Mesenchymal stem cell (in vitro differentiated cells and primary cell): ENCODE measurements around the gene EFEMP2.

Experiments
- DNase-seq: peaks from one replicate; pipeline ENCODE4 v3.0.0-alpha.2; 2013
- H2AFZ ChIP-seq: one replicate; pipeline ENCODE4 v1.6.1; 2013; ENCODE audit warnings: low read depth, mild to moderate bottlenecking, control low read depth, inconsistent platforms, low read length, moderate library complexity
- H2AK5ac ChIP-seq: 2 replicates; pipeline ENCODE4 v1.6.1; 2013; ENCODE audit warnings: low read length, moderate library complexity, mild to moderate bottlenecking, inconsistent platforms; ENCODE audit not compliant: severe bottlenecking
- H2BK120ac ChIP-seq: one replicate; pipeline ENCODE4 v1.6.1; 2013; ENCODE audit warnings: low read depth, mild to moderate bottlenecking, inconsistent platforms, low read length, moderate library complexity
- H2BK12ac ChIP-seq, 2 experiments: one replicate each; pipeline ENCODE4 v1.6.1; 2013; ENCODE audit warnings: inconsistent platforms in 2 of 2, low read length in 2 of 2, mild to moderate bottlenecking in 2 of 2, moderate library complexity in 2 of 2, control low read depth in 1 of 2
- H2BK15ac ChIP-seq: one replicate; pipeline ENCODE4 v1.6.1; 2013; ENCODE audit warnings: mild to moderate bottlenecking, low read depth, inconsistent platforms; ENCODE audit not compliant: poor library complexity, severe bottlenecking
- H2BK5ac ChIP-seq: 2 replicates; pipeline ENCODE4 v1.6.1; 2013; ENCODE audit warnings: low read depth, mild to moderate bottlenecking, low read length, control low read depth, inconsistent platforms; ENCODE audit not compliant: poor library complexity, severe bottlenecking
- H3K14ac ChIP-seq, 2 experiments: one replicate each; pipeline ENCODE4 v1.6.1; 2013; ENCODE audit warnings: inconsistent platforms in 2 of 2, low read length in 2 of 2, control low read depth in 1 of 2, mild to moderate bottlenecking in 1 of 2, moderate library complexity in 1 of 2
- H3K18ac ChIP-seq, 2 experiments: one replicate each; pipeline ENCODE4 v1.6.1; 2013; ENCODE audit warnings: inconsistent platforms in 2 of 2, low read length in 2 of 2, control low read depth in 1 of 2, low read depth in 1 of 2, mild to moderate bottlenecking in 1 of 2
- H3K23ac ChIP-seq, 2 experiments: one replicate each; pipeline ENCODE4 v1.6.1; 2013; ENCODE audit warnings: inconsistent platforms in 2 of 2, low read length in 2 of 2, mild to moderate bottlenecking in 2 of 2, moderate library complexity in 2 of 2, control low read depth in 1 of 2
- H3K27ac ChIP-seq: 2 replicates; pipeline ENCODE4 v1.5.1; 2013; ENCODE audit warnings: mild to moderate bottlenecking, moderate library complexity, low read length, control low read depth, inconsistent platforms; ENCODE audit not compliant: poor library complexity, severe bottlenecking
- H3K27me3 ChIP-seq, 2 experiments: 2 replicates each; pipeline versions ENCODE4 v1.6.1 to v1.7.0; 2013; ENCODE audit warnings: low read length in 2 of 2, mild to moderate bottlenecking in 2 of 2, moderate library complexity in 2 of 2, control low read depth in 1 of 2, inconsistent platforms in 1 of 2; ENCODE audit not compliant: control insufficient read depth in 1 of 2, insufficient read depth in 1 of 2
- H3K36me3 ChIP-seq, 2 experiments: 2 replicates each; pipeline versions ENCODE4 v1.6.1 to v1.7.0; 2013; ENCODE audit warnings: low read length in 2 of 2, control low read depth in 1 of 2, inconsistent platforms in 1 of 2, low read depth in 1 of 2, mild to moderate bottlenecking in 1 of 2; ENCODE audit not compliant: insufficient read depth in 2 of 2, control insufficient read depth in 1 of 2
- H3K4ac ChIP-seq, 2 experiments: one replicate each; pipeline ENCODE4 v1.6.1; 2013; ENCODE audit warnings: inconsistent platforms in 2 of 2, low read length in 2 of 2, mild to moderate bottlenecking in 2 of 2, moderate library complexity in 2 of 2, control low read depth in 1 of 2, low read depth in 1 of 2
- H3K4me1 ChIP-seq: 2 replicates; pipeline ENCODE4 v1.6.1; 2013; ENCODE audit warnings: low read depth, low read length, control low read depth; ENCODE audit not compliant: control insufficient read depth, insufficient read depth
- H3K4me2 ChIP-seq: 2 replicates; pipeline ENCODE4 v1.6.1; 2013; ENCODE audit warnings: low read length, mild to moderate bottlenecking, inconsistent platforms; ENCODE audit not compliant: poor library complexity, severe bottlenecking
- H3K4me3 ChIP-seq, 2 experiments: 2 replicates each; pipeline versions ENCODE4 v1.5.1 to v1.7.0; 2013; ENCODE audit warnings: low read length in 2 of 2, mild to moderate bottlenecking in 2 of 2, control low read depth in 1 of 2, low read depth in 1 of 2; ENCODE audit not compliant: insufficient read depth in 1 of 2
- H3K79me1 ChIP-seq: replicated peaks from 2 replicates; pipeline ENCODE4 v1.6.1; 2013; ENCODE audit warnings: mild to moderate bottlenecking, control low read depth, low read length, inconsistent platforms; ENCODE audit not compliant: poor library complexity, severe bottlenecking
- H3K9ac ChIP-seq: 2 replicates; pipeline ENCODE4 v1.7.0; 2013; ENCODE audit warnings: mild to moderate bottlenecking, low read length, moderate library complexity
- H3K9me3 ChIP-seq: 2 replicates; pipeline ENCODE4 v1.7.0; 2013; ENCODE audit warnings: mild to moderate bottlenecking, low read length; ENCODE audit not compliant: control insufficient read depth
- H4K8ac ChIP-seq: one replicate; pipeline ENCODE4 v1.6.1; 2013; ENCODE audit warnings: inconsistent platforms, mild to moderate bottlenecking, low read length, moderate library complexity
- H4K91ac ChIP-seq: one replicate; pipeline ENCODE4 v1.6.1; 2013; ENCODE audit warnings: mild to moderate bottlenecking, low read length, inconsistent platforms
- WGBS: methylation state at CpG from one replicate; pipeline ENCODE4 v1.1.7; 2013; ENCODE audit warnings: mixed read lengths; 5-methylcytosine and 5-hydroxymethylcytosine counted together

Gene EFEMP2

GRCh38 chr11:65919573-65920371 is 47.2 kb upstream of the EFEMP2 start:
- Histone ChIP-seq H3K9ac (peak overlapping the region; percentile 90), H3K4me2 (peak overlapping the region; percentile 96), H3K4ac (peak overlapping the region in 1 of 2 experiments; percentile 87), H2BK12ac (peak overlapping the region in 1 of 2 experiments; percentile 68), H2BK120ac (no peak overlapping the region), H4K91ac (peak overlapping the region; percentile 58), H3K4me3 (peak overlapping the region; percentile 91 to 92), H2BK5ac (peak overlapping the region; percentile 88), H3K79me1 (peaks cover 15% of the 10 kb centered on the region), H3K27me3 (no peaks in the 10 kb centered on the region), H3K14ac (peak overlapping the region in 1 of 2 experiments; percentile 95), H3K23ac (peak overlapping the region in 1 of 2 experiments; percentile 95), H2AFZ (peak overlapping the region; percentile 55), H4K8ac (peak overlapping the region; percentile 91), H2AK5ac (peak overlapping the region; percentile 28), H3K18ac (peak overlapping the region; percentile 88 to 90), H3K9me3 (no peaks in the 10 kb centered on the region), H3K36me3 (peaks cover 46 to 50% of the 10 kb centered on the region in 2 experiments), H3K27ac (no peak overlapping the region), H3K4me1 (peaks cover 46% of the 10 kb centered on the region), H2BK15ac (peak overlapping the region; percentile 91)
- no peak for DNase-seq
- 2% methylated on average over 48 of the region's 60 CpGs for WGBS

DNA sequence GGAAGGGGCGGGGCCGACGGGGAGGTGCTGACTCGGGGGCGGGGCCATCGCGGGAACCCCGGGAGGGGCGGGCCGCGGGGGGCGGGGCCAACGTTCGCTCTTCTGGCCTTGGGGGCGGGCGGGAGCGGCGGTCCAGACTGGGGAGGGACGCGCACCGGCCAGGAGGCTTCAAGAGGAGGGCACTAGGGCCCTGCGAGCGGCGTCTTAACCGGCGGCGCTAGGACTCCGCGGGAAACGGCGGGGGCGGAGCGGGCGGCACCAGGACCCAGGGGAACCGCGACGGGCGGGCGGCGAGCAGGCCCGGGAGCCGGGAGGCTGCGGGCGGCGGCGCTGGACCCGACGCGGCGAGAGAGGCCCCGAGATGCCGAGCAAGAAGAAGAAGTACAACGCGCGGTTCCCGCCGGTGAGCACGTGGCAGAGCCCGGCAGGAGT is 46.6 kb upstream of the EFEMP2 start, which contains the start of gene DRAP1:
TSS of gene DRAP1 (plus strand) at position 286 of the 432 bp plus-strand sequence. CDS start at position 362, 76 bp downstream.
- Histone ChIP-seq H4K91ac (peak within 1 kb of the TSS; percentile 99), H2BK5ac (peak within 1 kb of the TSS; percentile 91), H3K36me3 (peaks cover 40 to 45% of the 10 kb centered on the region in 2 experiments), H3K27ac (peak within 1 kb of the TSS; percentile 80), H3K18ac (peak within 1 kb of the TSS; percentile 94 to 98), H2AFZ (peak within 1 kb of the TSS; percentile 55), H3K4me2 (peak within 1 kb of the TSS; percentile 96), H3K79me1 (peaks cover 12% of the 10 kb centered on the region), H3K14ac (peak within 1 kb of the TSS; percentile 94 to 95), H2BK12ac (peak within 1 kb of the TSS; percentile 49 to 68), H3K4me1 (peaks cover 51% of the 10 kb centered on the region), H2BK15ac (peak within 1 kb of the TSS; percentile 91), H3K4me3 (peak within 1 kb of the TSS; percentile 91 to 98), H3K9ac (peak within 1 kb of the TSS; percentile 98), H2AK5ac (peak within 1 kb of the TSS; percentile 93), H3K9me3 (no peaks in the 10 kb centered on the region), H4K8ac (peak within 1 kb of the TSS; percentile 99), H3K23ac (peak within 1 kb of the TSS in 1 of 2 experiments; percentile 95), H3K27me3 (no peaks in the 10 kb centered on the region), H3K4ac (peak within 1 kb of the TSS; percentile 94 to 98), H2BK120ac (peak within 1 kb of the TSS; percentile 100)
- peak; percentile 98 for DNase-seq
- 1% methylated on average over 32 of the region's 59 CpGs for WGBS

DNA sequence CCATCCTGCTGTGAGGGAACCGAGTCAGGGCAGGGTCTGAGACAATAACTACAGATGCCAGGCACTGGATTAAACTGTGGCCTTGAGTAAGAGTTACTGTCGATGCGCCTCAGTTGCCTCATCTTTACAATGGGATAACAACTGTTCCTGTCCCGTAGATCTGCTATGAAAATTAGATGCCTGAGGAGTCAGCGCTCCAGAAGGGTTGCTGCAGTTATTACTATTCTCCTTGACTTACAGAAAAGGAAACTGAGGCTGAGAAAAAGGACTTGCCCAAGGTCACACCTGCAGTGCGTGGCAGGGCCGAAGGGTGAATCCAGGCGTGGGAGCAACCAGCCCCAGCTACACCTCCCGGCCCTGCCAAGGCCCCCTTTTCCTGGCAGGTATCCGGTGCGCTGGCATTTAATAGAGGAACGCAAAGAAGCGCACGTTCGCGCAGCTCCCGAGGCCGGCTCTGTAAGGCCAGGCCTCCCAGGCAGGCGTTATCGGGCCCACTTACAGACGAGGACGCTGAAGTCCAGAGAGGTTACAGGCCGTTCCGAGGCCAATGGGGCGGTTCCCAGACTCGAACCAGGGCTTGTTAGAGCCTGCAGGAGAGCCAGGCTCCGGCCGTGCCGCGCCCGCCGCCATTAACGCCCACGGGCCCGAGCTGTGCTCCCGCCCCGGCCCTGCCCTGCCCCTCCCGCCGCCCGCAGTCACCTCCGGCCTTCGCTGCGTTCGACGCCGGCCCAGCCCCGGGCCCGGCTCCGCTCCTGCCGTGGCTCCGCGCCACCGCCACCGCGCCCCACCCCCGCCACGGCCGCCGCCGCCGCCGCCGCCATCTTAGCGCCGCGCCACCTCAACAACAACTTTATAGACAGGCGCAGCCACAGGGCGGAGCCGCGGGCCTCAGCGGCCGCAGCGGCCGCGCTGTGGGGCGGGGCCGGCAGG is 45.9 kb upstream of the EFEMP2 start, which contains the start of gene C11orf68:
TSS of gene C11orf68 (minus strand) at position 852 of the 930 bp plus-strand sequence. CDS start at position 821, 31 bp downstream.
- peak within 1 kb of the TSS; percentile 70 to 95 for H2BK12ac ChIP-seq
- peak within 1 kb of the TSS in 1 of 2 experiments; percentile 95 for H3K23ac ChIP-seq
- no peaks in the 10 kb centered on the region for H3K27me3 ChIP-seq
- H3K4me1 ChIP-seq = peaks cover 51% of the 10 kb centered on the region
- H4K8ac ChIP-seq = peak within 1 kb of the TSS; percentile 99
- peak within 1 kb of the TSS; percentile 93 for H2AK5ac ChIP-seq
- H2BK5ac ChIP-seq = peak within 1 kb of the TSS; percentile 91
- DNase-seq = no peak
- H3K18ac ChIP-seq = peak within 1 kb of the TSS; percentile 94 to 98
- peak within 1 kb of the TSS; percentile 94 to 98 for H3K4ac ChIP-seq
- peak within 1 kb of the TSS; percentile 91 to 98 for H3K4me3 ChIP-seq
- H4K91ac ChIP-seq = peak within 1 kb of the TSS; percentile 99
- peak within 1 kb of the TSS; percentile 55 for H2AFZ ChIP-seq
- peak within 1 kb of the TSS; percentile 98 for H3K9ac ChIP-seq
- peak within 1 kb of the TSS; percentile 91 for H2BK15ac ChIP-seq
- H3K14ac ChIP-seq = peak within 1 kb of the TSS; percentile 94 to 95
- peaks cover 39 to 44% of the 10 kb centered on the region in 2 experiments for H3K36me3 ChIP-seq
- peaks cover 12% of the 10 kb centered on the region for H3K79me1 ChIP-seq
- peak within 1 kb of the TSS; percentile 80 for H3K27ac ChIP-seq
- no peaks in the 10 kb centered on the region for H3K9me3 ChIP-seq
- H3K4me2 ChIP-seq = peak within 1 kb of the TSS; percentile 96
- H2BK120ac ChIP-seq = peak within 1 kb of the TSS; percentile 100
- WGBS = 7% methylated on average over 65 of the region's 77 CpGs
